HUES64 (cell line): ENCODE data around the gene CABLES2.

Experiments used
- H3K27ac ChIP-seq: 2 replicates; pipeline ENCODE4 v1.7.0; 2013; ENCODE audit warnings: low read depth, low read length, inconsistent platforms
- H3K27me3 ChIP-seq: 2 replicates; pipeline ENCODE4 v1.6.1; 2013; ENCODE audit warnings: mild to moderate bottlenecking, low read length; ENCODE audit not compliant: insufficient read depth
- H3K36me3 ChIP-seq: 2 replicates; pipeline ENCODE4 v1.6.1; 2013; ENCODE audit warnings: mild to moderate bottlenecking, low read length; ENCODE audit not compliant: insufficient read depth
- H3K4me1 ChIP-seq: 2 replicates; pipeline ENCODE4 v1.6.1; 2013; ENCODE audit warnings: mild to moderate bottlenecking, low read length, moderate library complexity; ENCODE audit not compliant: insufficient read depth
- H3K4me3 ChIP-seq: 2 replicates; pipeline ENCODE4 v1.5.1; 2013; ENCODE audit warnings: mild to moderate bottlenecking, low read length, moderate library complexity
- H3K9ac ChIP-seq: 2 replicates; pipeline ENCODE4 v1.6.1; 2013; ENCODE audit warnings: mild to moderate bottlenecking, low read depth, low read length
- H3K9me3 ChIP-seq: 2 replicates; pipeline ENCODE4 v1.6.1; 2013; ENCODE audit warnings: low read depth, low read length; ENCODE audit not compliant: insufficient read depth
- WGBS: fragments of 150-250, 120-280 bp; methylation state at CpG from one replicate; pipeline ENCODE4 v1.1.7; 2013; ENCODE audit warnings: missing lambda C conversion rate; 5-methylcytosine and 5-hydroxymethylcytosine counted together

CABLES2 gene

DNA sequence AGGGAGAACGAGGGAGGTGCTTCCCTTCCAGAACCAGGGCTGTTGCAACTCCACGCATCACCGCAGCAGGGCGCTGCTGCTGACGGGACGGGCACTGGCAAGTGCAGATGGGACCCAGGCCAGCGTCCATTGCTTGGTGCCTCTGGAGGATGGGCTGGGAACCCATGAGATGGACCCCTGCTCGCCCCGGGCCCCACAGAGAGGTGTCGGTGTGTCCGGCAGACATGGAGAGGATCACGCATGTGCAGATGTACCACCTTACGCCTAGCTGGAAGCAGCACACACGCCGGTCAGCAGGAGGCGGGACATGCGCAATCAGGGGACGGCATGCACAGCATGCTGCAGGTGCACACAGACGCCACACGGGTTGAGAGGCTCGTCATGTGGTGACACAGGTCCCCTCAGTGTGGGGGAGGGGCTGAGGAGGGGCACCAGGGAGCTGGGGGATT is 5.7 kb downstream of the CABLES2 start:
- no peaks in the 10 kb centered on the region for H3K9me3 ChIP-seq
- no peak overlapping the region for H3K27ac ChIP-seq
- H3K9ac ChIP-seq = no peak overlapping the region

DNA sequence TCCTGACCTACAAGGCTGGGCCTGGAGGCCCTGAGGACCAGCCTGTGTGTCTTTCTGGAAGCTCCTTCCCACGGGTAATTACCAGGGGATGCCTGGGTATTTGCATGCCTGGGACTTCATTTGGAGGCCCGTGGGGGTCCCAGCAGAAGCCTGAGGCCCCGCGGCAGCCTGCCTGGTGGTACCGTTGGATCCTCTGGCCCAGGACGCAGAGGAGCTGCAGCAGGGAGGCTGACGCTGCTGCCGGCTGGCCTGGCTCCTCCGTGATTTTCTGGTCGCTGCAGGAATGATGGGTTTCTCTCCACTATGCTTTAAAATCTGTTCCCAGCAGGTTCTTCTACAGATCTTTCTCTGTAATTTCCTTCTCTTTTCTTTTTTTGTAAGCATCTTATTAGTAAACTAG is 6.5 kb downstream of the CABLES2 start:
- no peak overlapping the region for H3K9ac ChIP-seq
- 90% methylated on average over 10 of the region's 10 CpGs for whole genome bisulfite sequencing

More for the DNA sequence above, 5.7 kb downstream of the CABLES2 start:
- Histone ChIP-seq H3K4me1 (no peaks in the 10 kb centered on the region), H3K27me3 (no peaks in the 10 kb centered on the region), H3K4me3 (no peak overlapping the region), H3K36me3 (no peaks in the 10 kb centered on the region)
- WGBS = 87% methylated on average over 21 of the region's 21 CpGs

DNA sequence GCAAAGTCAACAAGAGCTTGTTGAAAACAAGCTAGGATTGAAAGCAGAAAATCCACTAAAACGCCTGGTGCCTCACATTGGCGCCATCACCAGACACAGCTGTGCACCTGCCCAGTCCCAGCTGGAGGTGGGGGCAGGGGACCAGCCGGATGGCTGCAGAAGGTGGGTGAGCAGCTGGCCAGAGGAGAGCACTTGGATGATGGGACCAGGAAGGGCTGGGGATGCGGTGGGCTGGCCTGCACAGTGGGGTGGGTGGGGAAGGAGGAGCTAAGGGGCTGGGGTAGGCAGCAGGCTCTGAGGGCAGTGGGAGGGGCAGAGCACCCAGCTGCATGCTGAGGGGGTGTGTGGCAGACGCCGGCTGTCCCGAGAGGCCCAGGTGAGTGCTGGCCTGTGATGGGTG is 7.1 kb downstream of the CABLES2 start:
- no peaks in the 10 kb centered on the region for H3K36me3 ChIP-seq
- H3K9ac ChIP-seq = no peak overlapping the region
- H3K27me3 ChIP-seq = no peaks in the 10 kb centered on the region
- no peak overlapping the region for H3K4me3 ChIP-seq
- H3K4me1 ChIP-seq = no peaks in the 10 kb centered on the region
- no peak overlapping the region for H3K27ac ChIP-seq
- 86% methylated on average over 7 of the region's 7 CpGs for WGBS
- H3K9me3 ChIP-seq = no peaks in the 10 kb centered on the region

More for the DNA sequence above, 6.5 kb downstream of the CABLES2 start:
- no peaks in the 10 kb centered on the region for H3K9me3 ChIP-seq
- H3K4me3 ChIP-seq = no peak overlapping the region
- no peaks in the 10 kb centered on the region for H3K27me3 ChIP-seq
- no peaks in the 10 kb centered on the region for H3K36me3 ChIP-seq
- no peak overlapping the region for H3K27ac ChIP-seq
- no peaks in the 10 kb centered on the region for H3K4me1 ChIP-seq

DNA sequence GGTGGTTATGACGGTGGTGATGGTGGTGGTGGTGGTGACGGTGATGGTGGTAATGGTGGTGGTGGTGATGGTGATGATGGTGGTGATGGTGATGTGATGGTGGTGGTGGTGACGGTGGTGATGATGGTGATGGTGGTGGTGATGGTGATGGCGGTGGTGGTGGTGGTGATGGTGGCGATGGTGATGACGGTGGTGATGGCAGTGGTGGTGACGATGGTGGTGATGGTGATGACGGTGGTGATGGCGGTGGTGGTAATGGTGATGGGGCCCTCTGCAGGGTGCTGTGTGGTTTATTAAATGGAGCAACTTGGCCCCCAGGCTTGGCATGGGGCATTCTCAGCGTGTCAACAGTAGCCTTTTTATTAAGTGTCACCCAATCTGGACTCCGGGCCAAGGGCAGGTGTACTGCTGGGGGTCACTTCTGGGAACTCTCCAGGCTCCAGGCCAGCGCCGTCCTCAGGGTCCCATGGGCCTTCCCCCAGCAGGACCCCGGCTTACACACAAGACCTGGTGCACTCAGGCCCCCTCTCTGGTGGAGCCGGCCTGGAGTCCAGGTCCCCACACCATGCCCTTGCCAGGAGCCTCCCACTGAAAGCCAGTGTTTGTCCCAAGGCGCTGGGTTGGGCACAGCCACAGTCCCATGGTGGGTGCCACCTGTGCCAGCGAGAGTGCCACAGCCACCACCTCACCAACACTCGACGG is 8.8 kb downstream of the CABLES2 start:
- Histone ChIP-seq H3K9me3 (no peaks in the 10 kb centered on the region), H3K4me3 (no peak overlapping the region), H3K9ac (no peak overlapping the region), H3K4me1 (no peaks in the 10 kb centered on the region), H3K27me3 (no peaks in the 10 kb centered on the region), H3K36me3 (no peaks in the 10 kb centered on the region), H3K27ac (no peak overlapping the region)
- 93% methylated on average over 19 of the region's 19 CpGs for WGBS

DNA sequence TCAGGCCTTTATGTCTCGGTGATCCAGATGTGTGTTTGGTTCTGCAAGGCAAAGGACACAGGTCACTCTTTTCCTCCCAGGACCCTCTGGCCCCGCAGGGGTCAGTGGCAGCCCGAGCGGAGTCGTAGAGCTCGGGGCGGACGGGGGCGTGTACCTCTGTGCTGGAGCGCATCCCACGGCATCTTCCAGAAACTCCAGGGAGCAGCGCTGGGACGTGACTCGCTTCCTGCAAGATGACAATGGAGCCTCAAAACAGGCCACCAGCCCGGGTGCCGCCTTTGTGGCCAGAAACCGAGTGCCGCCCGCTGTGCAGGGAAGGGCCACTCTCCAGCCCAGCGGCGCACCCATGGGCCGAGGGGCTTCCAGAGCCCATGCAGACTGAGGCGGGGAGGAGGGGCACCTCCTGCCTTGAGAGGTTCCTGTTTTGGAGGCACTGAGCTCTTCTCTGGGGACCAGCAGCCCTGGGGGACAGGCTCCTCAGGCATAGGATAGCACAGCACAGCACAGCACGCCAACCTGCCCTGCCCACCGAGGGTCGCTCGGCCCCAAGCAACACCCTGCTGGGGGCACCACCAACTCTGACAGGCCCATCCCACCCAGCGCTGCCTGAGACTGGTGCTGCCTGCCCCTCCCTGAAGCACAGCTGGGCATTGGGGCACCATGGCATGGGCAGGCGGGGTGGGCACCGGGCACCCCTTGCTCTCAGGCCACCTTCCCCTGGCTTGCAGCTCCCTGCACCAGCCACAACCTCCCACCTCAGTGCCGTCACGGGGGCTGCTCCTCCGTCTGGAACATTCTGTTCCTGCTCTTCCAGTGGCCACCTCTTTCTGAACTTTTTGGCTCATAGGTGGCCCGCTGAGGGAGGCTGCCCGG is 10.5 kb downstream of the CABLES2 start:
- 93% methylated on average over 35 of the region's 35 CpGs for WGBS

DNA sequence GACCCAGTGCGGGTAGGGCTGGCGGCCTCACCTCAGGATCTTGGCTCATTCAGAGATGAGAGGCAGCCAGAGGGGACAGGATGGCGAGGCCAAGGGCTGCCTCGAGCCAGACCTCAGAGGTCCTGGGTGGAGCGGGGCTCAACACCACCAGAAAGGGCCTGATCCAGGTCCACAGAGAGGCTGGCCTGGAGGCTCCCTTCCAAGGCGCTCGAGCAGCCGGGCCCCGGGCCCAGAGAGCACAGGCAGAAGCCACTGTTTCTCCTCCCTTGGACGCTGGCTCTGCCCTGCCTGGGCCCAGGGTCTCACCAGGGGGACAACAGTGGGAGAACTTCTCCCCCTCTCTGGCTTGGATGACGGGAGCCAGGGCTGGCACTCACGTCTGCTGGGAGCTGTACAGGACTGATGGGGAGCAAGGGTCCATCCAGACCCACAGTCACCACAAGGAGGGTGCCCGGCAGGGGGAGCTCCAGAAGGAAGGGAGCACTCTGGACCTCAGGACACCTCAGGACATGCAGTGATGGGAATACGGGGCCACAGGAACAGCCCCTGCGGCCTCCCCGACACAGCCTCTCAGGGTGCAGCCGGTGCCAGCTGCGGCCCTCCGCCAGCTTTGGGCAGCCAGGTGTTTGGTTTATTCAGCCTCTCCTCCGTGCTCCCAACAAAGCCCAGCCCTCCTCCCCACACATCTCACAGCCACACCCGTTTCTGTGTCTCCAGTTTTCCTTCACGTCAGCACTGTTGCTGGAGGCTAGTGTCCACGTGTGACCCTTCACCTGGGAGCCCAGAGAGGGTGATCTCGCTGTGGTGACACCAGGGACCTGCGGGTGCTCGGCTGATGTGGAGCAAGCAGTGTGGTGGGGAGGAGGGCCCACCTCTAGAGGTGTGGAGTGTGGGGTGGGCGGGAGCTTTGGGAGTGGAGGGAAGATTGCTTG is 11.5 kb downstream of the CABLES2 start:
- H3K4me3 ChIP-seq = no peak overlapping the region
- no peak overlapping the region for H3K27ac ChIP-seq
- no peaks in the 10 kb centered on the region for H3K4me1 ChIP-seq
- 0 out of 2 replicates have a peak, but pooled peaks cover 3% of the 10 kb centered on the region for H3K36me3 ChIP-seq
- no peaks in the 10 kb centered on the region for H3K27me3 ChIP-seq
- H3K9ac ChIP-seq = no peak overlapping the region
- no peaks in the 10 kb centered on the region for H3K9me3 ChIP-seq
- 93% methylated on average over 27 of the region's 27 CpGs for WGBS

More for the DNA sequence above, 10.5 kb downstream of the CABLES2 start:
- H3K27ac ChIP-seq = no peak overlapping the region
- H3K9me3 ChIP-seq = no peaks in the 10 kb centered on the region
- no peaks in the 10 kb centered on the region for H3K27me3 ChIP-seq
- no peaks in the 10 kb centered on the region for H3K4me1 ChIP-seq
- no peak overlapping the region for H3K9ac ChIP-seq
- no peak overlapping the region for H3K4me3 ChIP-seq
- no peaks in the 10 kb centered on the region for H3K36me3 ChIP-seq

DNA sequence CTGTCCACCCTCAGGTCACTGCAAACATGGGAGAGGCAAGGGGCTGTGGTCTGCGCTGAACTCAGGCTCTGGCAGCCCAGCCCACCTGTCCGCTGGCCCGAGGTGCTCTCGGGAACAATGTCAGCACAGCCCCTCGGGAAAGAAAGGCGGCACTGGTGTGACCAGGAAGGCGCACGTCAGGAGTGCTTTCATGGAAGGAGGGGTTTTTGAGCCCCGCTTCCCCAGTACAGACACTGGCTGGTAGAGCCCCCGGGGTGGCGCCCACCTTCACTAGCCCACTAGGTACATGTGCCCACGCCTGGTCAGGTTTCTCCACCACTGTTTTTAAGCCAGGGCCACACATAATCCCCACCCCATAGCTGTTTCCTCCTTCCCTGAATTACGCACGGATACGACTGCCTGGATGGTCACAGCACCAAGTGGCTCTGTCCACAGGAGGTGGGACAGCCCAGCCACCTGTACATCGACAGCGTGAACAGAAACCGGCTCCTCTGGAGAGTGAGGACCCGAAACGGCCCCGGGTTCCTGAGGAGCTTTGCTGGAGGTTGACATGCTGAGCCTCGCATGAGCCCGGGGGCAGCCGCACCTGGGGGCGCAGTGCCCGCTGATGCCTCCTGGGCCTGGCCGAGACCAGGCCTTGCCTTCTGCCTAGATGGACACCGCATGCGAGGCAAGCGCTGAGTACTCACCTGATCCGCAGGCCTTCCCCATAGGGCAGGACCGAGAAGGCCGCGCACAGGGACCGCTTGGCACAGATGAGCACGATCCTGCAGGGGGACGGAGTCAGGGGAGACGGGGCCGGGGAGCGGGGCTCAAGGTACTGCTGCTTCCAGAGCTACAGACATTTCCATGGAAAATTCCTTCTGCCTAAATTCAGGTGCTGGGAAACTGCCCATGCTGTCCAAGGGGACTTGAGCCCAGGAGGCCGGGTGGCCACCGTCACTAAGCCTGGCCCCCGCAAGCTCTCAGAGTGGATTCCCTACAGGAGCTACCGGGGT is 12.5 kb downstream of the CABLES2 start:
- Histone ChIP-seq H3K9me3 (no peaks in the 10 kb centered on the region), H3K27ac (no peak overlapping the region), H3K4me3 (no peak overlapping the region), H3K27me3 (no peaks in the 10 kb centered on the region), H3K4me1 (no peaks in the 10 kb centered on the region), H3K9ac (no peak overlapping the region), H3K36me3 (peaks cover 13% of the 10 kb centered on the region)
- WGBS = 94% methylated on average over 44 of the region's 44 CpGs

DNA sequence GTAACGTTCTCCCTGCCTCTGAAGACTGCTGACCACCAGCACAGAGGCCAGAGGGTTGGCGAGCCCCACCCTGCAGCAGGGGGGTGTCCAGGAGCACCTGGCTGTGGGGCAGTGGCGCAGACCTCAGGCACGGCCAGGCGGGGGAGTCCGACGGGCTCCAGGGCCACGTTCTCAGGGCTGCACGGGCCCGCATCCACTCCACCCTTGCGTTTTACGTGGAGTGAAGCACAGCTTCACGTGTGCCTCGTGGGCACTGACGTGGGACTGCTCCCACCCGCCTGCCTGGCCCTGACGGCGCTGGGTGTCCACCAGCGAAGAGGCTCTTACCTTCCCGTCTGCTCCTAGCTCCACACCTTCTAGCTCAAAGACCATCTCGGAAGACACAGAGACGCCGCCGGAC is 13.3 kb downstream of the CABLES2 start:
- Histone ChIP-seq H3K9me3 (no peaks in the 10 kb centered on the region), H3K27ac (no peak overlapping the region), H3K4me1 (no peaks in the 10 kb centered on the region), H3K9ac (no peak overlapping the region), H3K4me3 (no peak overlapping the region), H3K27me3 (no peaks in the 10 kb centered on the region), H3K36me3 (peaks cover 21% of the 10 kb centered on the region)
- WGBS = 94% methylated on average over 24 of the region's 24 CpGs

DNA sequence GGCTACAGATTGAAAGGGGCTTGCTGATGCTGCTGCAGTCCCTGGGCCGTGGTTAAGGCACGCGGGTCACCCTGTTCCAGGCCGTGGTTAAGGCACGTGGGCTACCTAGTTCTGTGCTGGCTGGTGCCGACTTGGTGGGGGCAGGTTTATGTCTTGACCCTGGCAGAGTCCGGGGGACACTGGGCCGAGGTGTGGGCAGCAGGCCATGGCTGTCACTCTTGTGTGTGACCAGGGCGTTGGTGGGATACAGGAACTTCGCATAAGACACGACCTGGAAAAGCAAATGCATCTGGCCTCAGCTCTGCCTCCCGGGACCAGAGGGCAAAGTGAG is 13.8 kb downstream of the CABLES2 start:
- Histone ChIP-seq H3K9ac (no peak overlapping the region), H3K4me3 (no peak overlapping the region), H3K4me1 (no peaks in the 10 kb centered on the region), H3K9me3 (no peaks in the 10 kb centered on the region), H3K36me3 (peaks cover 26% of the 10 kb centered on the region), H3K27ac (no peak overlapping the region), H3K27me3 (no peaks in the 10 kb centered on the region)
- 92% methylated on average over 12 of the region's 12 CpGs for WGBS
